Right ventricle myocardium inferior (tissue), 1 donor: Measurements from ENCODE around the gene INTS1. TPM values are rescaled to one million over a fixed set of nuclear protein-coding genes. Genes with fewer than 3 reads are reported as not detected.

Experiments
- ATAC-seq: fragments of 200-7000 bp; cut with Tn5 transposase; one replicate; pipeline ENCODE4 v1.9.1; 2020; ENCODE audit warnings: mild to moderate bottlenecking, moderate library complexity
- DNase-seq: peaks from one replicate; pipeline ENCODE4 v3.0.0; 2021; ENCODE audit errors: missing footprints
- intact Hi-C: fragments of 100-400 bp; cut with DNase I; formaldehyde crosslinking; loops from one replicate; pipeline ENCODE4 v1.11.0; 2022
- total RNA-seq: library from RNA; stranded (reverse); fragmentation: NEBNext Ultra II Directional; extraction: Animal tissue kit (Norgen Biotek cat#: 25700); gene quantifications from one replicate; pipeline ENCODE4 v1.2.1, GENCODE V29; 2021
- donor health status: DM: no; HTN: yes; CAD: no; lungs with severe emphysema.

The INTS1 gene
- total RNA-seq, 1 donor from 2014 or later = 25.8 TPM

GRCh38 chr7:1498370-1499305, 5.6 kb downstream of the INTS1 start:
- DNase-seq (no peak), ATAC-seq (no peak)
- intact Hi-C loops = no loop called here

GRCh38 chr7:1497293-1497927, 6.8 kb downstream of the INTS1 start:
- DNase-seq = no peak
- intact Hi-C loops = no loop called here
- no peak for ATAC-seq

- intact Hi-C loops = no loop called here
- DNase-seq (no peak), ATAC-seq (no peak)
These were observed 7.5 kb downstream of the INTS1 start for GRCh38 chr7:1496531-1497292.

- no peak for DNase-seq
These were observed 8.5 kb downstream of the INTS1 start for GRCh38 chr7:1495564-1496242.

GRCh38 chr7:1494866-1495563, 9.2 kb downstream of the INTS1 start:
- DNase-seq (no peak), ATAC-seq (no peak)
- intact Hi-C loops = no loop called here

More at GRCh38 chr7:1495564-1496242, 8.5 kb downstream of the INTS1 start:
- no peak for ATAC-seq
- intact Hi-C loops = no loop called here

- DNase-seq (no peak), ATAC-seq (no peak)
- intact Hi-C loops = no loop called here
These were observed 9.7 kb downstream of the INTS1 start for GRCh38 chr7:1494447-1494846.

GRCh38 chr7:1493571-1493970, 10.6 kb downstream of the INTS1 start:
- ATAC-seq (no peak), DNase-seq (no peak)
- intact Hi-C loops = no loop called here

GRCh38 chr7:1493129-1493528, 11.1 kb downstream of the INTS1 start:
- DNase-seq (no peak), ATAC-seq (no peak)
- intact Hi-C loops = no loop called here

- no peak for ATAC-seq
- DNase-seq = no peak
- intact Hi-C loops = no loop called here
These were observed 11.5 kb downstream of the INTS1 start for GRCh38 chr7:1492640-1493039.

GRCh38 chr7:1492221-1492620, 12.0 kb downstream of the INTS1 start:
- intact Hi-C loops = no loop called here

GRCh38 chr7:1490837-1491236, 13.4 kb downstream of the INTS1 start:
- ATAC-seq = no peak
- DNase-seq = no peak
- intact Hi-C loops = no loop called here

More at GRCh38 chr7:1492221-1492620, 12.0 kb downstream of the INTS1 start:
- no peak for ATAC-seq
- DNase-seq = no peak

GRCh38 chr7:1489336-1489735, 14.9 kb downstream of the INTS1 start:
- intact Hi-C loops = no loop called here
- DNase-seq (no peak), ATAC-seq (no peak)

GRCh38 chr7:1488016-1488415, 16.2 kb downstream of the INTS1 start:
- intact Hi-C loops = no loop called here
- ATAC-seq (no peak), DNase-seq (no peak)

GRCh38 chr7:1487466-1487865, 16.7 kb downstream of the INTS1 start:
- DNase-seq = no peak
- intact Hi-C loops = no loop called here

GRCh38 chr7:1486571-1486970, 17.6 kb downstream of the INTS1 start:
- intact Hi-C loops = no loop called here
- DNase-seq (no peak), ATAC-seq (no peak)

More at GRCh38 chr7:1487466-1487865, 16.7 kb downstream of the INTS1 start:
- no peak for ATAC-seq

- DNase-seq (no peak), ATAC-seq (no peak)
- intact Hi-C loops = no loop called here
These were observed 19.0 kb downstream of the INTS1 start for GRCh38 chr7:1485156-1485555.

- DNase-seq (no peak), ATAC-seq (no peak)
- intact Hi-C loops = no loop called here
These were observed 19.6 kb downstream of the INTS1 start for GRCh38 chr7:1484569-1484968.
